Measurements from ENCODE around the gene ZNF181.

GRCh38 chr19:34690372-34690771 lies 43.7 kb upstream of the ZNF181 start:
- TF ChIP-seq CTCF (IDR thresholded peaks at IDR 0.05): no peak
- no peak for TF ChIP-seq POLR2A (IDR thresholded peaks at IDR 0.05)

Data from testis (tissue), 2 donors.